D721Med (cell line): Measurements from ENCODE around the gene TP53I13.
A peak's percentile ranks its signal among the peaks of the same experiment; 100 is the strongest.

Experiments used
- DNase-seq: peaks from one replicate; pipeline ENCODE4 v3.0.0; 2011; ENCODE audit warnings: low spot score; ENCODE audit not compliant: insufficient read length
- FAIRE-seq: peaks from 2 replicates; lab custom pipeline; 2011; peaks lifted over from hg19 to GRCh38; lab: Jason Lieb, UNC
- CTCF ChIP-seq: IDR thresholded peaks from 2 replicates; pipeline ENCODE4 v1.5.1; 2012; ENCODE audit warnings: mild to moderate bottlenecking, control low read depth; ENCODE audit not compliant: insufficient read depth; ENCODE audit errors: missing control alignments

The TP53I13 gene

GRCh38 chr17:29588017-29588561 is 19.6 kb downstream of the TP53I13 start:
- FAIRE-seq (no peak), DNase-seq (no peak)
- no peak for TF ChIP-seq CTCF

- TF ChIP-seq CTCF: no peak
- FAIRE-seq (no peak), DNase-seq (no peak)
These were observed 20.3 kb downstream of the TP53I13 start for GRCh38 chr17:29588562-29589411.

GRCh38 chr17:29589524-29590410 is 21.3 kb downstream of the TP53I13 start, which contains the start of gene GIT1:
Gene GIT1, minus strand, starts transcription at chr17:29589648. Its CDS starts 270 bp downstream, at chr17:29589378.
- FAIRE-seq: no peak
- DNase-seq: peak; percentile 87
- no peak for TF ChIP-seq CTCF

- no peak for FAIRE-seq
- no peak for DNase-seq
- no peak for TF ChIP-seq CTCF
These were observed 22.1 kb downstream of the TP53I13 start for GRCh38 chr17:29590411-29591145.

GRCh38 chr17:29591146-29591736 is 22.7 kb downstream of the TP53I13 start:
- no peak for DNase-seq
- no peak for TF ChIP-seq CTCF
- FAIRE-seq: no peak
